Measurements from ENCODE around the gene EVX1.
A peak's percentile ranks its signal among the peaks of the same experiment; 100 is the strongest.

EVX1 gene

GRCh38 chr7:27200761-27201579 is 41.6 kb upstream of the EVX1 start:
- Histone ChIP-seq H3K4me3 (ENCODE audit: low read depth, low read length) (peak overlapping the region; percentile 35), H3K36me3 (no peaks in the 10 kb centered on the region), H3K27me3 (ENCODE audit: insufficient read depth, low read depth, severe bottlenecking) (peaks cover 92% of the 10 kb centered on the region), H3K9me3 (ENCODE audit: severe bottlenecking) (peaks cover 5% of the 10 kb centered on the region), H3K27ac (no peak overlapping the region)
- no peak for TF ChIP-seq CTCF (IDR thresholded peaks at IDR 0.05; ENCODE audit: low read depth, low read length)
- no peak for DNase-seq

GRCh38 chr7:27201580-27202017 is 41.0 kb upstream of the EVX1 start:
- no peak overlapping the region for H3K27ac ChIP-seq
- H3K4me3 ChIP-seq (ENCODE audit: low read depth, low read length): no peak overlapping the region
- no peaks in the 10 kb centered on the region for H3K36me3 ChIP-seq
- H3K27me3 ChIP-seq (ENCODE audit: insufficient read depth, low read depth, severe bottlenecking): peaks cover 92% of the 10 kb centered on the region
- TF ChIP-seq CTCF (IDR thresholded peaks at IDR 0.05; ENCODE audit: low read depth, low read length): no peak
- peaks cover 5% of the 10 kb centered on the region for H3K9me3 ChIP-seq (ENCODE audit: severe bottlenecking)
- DNase-seq: no peak

- no peak overlapping the region for H3K4me3 ChIP-seq (ENCODE audit: low read depth, low read length)
- H3K27ac ChIP-seq: no peak overlapping the region
- H3K36me3 ChIP-seq: no peaks in the 10 kb centered on the region
- H3K27me3 ChIP-seq (ENCODE audit: insufficient read depth, low read depth, severe bottlenecking): peaks cover 92% of the 10 kb centered on the region
- no peak for DNase-seq
- TF ChIP-seq CTCF (IDR thresholded peaks at IDR 0.05; ENCODE audit: low read depth, low read length): no peak
- peaks cover 5% of the 10 kb centered on the region for H3K9me3 ChIP-seq (ENCODE audit: severe bottlenecking)
Observed at GRCh38 chr7:27202018-27202861, 40.4 kb upstream of the EVX1 start.

- DNase-seq: no peak
- Histone ChIP-seq H3K36me3 (no peaks in the 10 kb centered on the region), H3K4me3 (ENCODE audit: low read depth, low read length) (no peak overlapping the region), H3K27me3 (ENCODE audit: insufficient read depth, low read depth, severe bottlenecking) (peaks cover 92% of the 10 kb centered on the region), H3K27ac (no peak overlapping the region), H3K9me3 (ENCODE audit: severe bottlenecking) (peaks cover 5% of the 10 kb centered on the region)
- TF ChIP-seq CTCF (IDR thresholded peaks at IDR 0.05; ENCODE audit: low read depth, low read length): no peak
Observed at GRCh38 chr7:27202862-27203134, 39.8 kb upstream of the EVX1 start.

GRCh38 chr7:27203365-27203953 is 39.1 kb upstream of the EVX1 start:
- Histone ChIP-seq H3K27ac (no peak overlapping the region), H3K27me3 (ENCODE audit: insufficient read depth, low read depth, severe bottlenecking) (peaks cover 92% of the 10 kb centered on the region), H3K4me3 (ENCODE audit: low read depth, low read length) (no peak overlapping the region), H3K36me3 (no peaks in the 10 kb centered on the region), H3K9me3 (ENCODE audit: severe bottlenecking) (peaks cover 5% of the 10 kb centered on the region)
- TF ChIP-seq CTCF (IDR thresholded peaks at IDR 0.05; ENCODE audit: low read depth, low read length): no peak
- DNase-seq: no peak

All from WERI-Rb-1 (cell line).